T-helper 17 cell (primary cell): Measurements from ENCODE around the gene KLHL12. TPM values are rescaled to one million over a fixed set of nuclear protein-coding genes. Genes with fewer than 3 reads are reported as not detected.
"Not testable (repeated sequence)": the region's sequence is repeated elsewhere in the genome, so short reads cannot be mapped to it uniquely, and the experiment has no call there.

ENCODE experiments used
- ATAC-seq: fragments of 150-1000 bp; cut with Tn5 transposase; 2 replicates; pipeline ENCODE4 v1.10.0; 2021; ENCODE audit warnings: mild to moderate bottlenecking, moderate library complexity
- DNase-seq, 3 donors: peaks; one replicate each; pipeline versions ENCODE4 v3.0.0 to v3.0.0-alpha.2; 2020 to 2021
- H3K9me3 ChIP-seq: one replicate; pipeline ENCODE4 v1.7.0; 2013; ENCODE audit warnings: low read length, mild to moderate bottlenecking; ENCODE audit not compliant: control insufficient read depth, poor library complexity, severe bottlenecking
- H3K27ac Mint-ChIP-seq: one replicate; pipeline ENCODE4 v1.8.0; 2022; ENCODE audit warnings: mild to moderate bottlenecking, moderate library complexity, mixed read lengths
- H3K27me3 Mint-ChIP-seq: one replicate; pipeline ENCODE4 v1.8.0; 2022; ENCODE audit warnings: mixed read lengths
- H3K36me3 Mint-ChIP-seq: one replicate; pipeline ENCODE4 v1.8.0; 2022; ENCODE audit warnings: low read depth, mixed read lengths
- H3K4me1 Mint-ChIP-seq: one replicate; pipeline ENCODE4 v1.8.0; 2022; ENCODE audit warnings: mild to moderate bottlenecking, mixed read lengths
- H3K4me3 Mint-ChIP-seq: one replicate; pipeline ENCODE4 v1.8.0; 2022; ENCODE audit warnings: mild to moderate bottlenecking, moderate library complexity, mixed read lengths
- total RNA-seq, 4 donors: library from RNA in 2 of 4; stranded (reverse) in 2 of 4; gene quantifications; one replicate each; pipeline ENCODE4 v1.2.3 and lab custom pipeline; 2022 to 2026

The KLHL12 gene
- total RNA-seq, 2 donors from 2014 or later: 16.7 to 21.1 TPM

- DNase-seq: no peak
- peaks cover 8% of the 10 kb centered on the region for H3K36me3 Mint-ChIP-seq
- H3K27me3 Mint-ChIP-seq: peaks cover 18% of the 10 kb centered on the region
- peaks cover 2% of the 10 kb centered on the region for H3K4me1 Mint-ChIP-seq
- no peak overlapping the region for H3K27ac Mint-ChIP-seq
- H3K4me3 Mint-ChIP-seq: no peak overlapping the region
- no peaks in the 10 kb centered on the region for H3K9me3 ChIP-seq
- ATAC-seq: no peak
Observed at GRCh38 chr1:202938287-202938925, 11.4 kb upstream of the KLHL12 start.

DNA sequence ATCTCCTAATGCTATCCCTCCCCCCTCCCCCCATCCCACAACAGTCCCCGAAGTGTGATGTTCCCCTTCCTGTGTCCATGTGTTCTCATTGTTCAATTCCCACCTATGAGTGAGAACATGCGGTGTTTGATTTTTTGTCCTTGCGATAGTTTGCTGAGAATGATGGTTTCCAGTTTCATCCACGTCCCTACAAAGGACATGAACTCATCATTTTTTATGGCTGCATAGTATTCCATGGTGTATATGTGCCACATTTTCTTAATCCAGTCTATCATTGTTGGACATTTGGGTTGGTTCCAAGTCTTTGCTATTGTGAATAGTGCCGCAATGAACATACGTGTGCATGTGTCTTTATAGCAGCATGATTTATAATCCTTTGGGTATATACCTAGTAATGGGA, 9.4 kb upstream of the KLHL12 start:
- peaks cover 18% of the 10 kb centered on the region for H3K27me3 Mint-ChIP-seq
- H3K9me3 ChIP-seq, DNase-seq, ATAC-seq, H3K36me3 Mint-ChIP-seq, H3K4me3 Mint-ChIP-seq, H3K27ac Mint-ChIP-seq, H3K4me1 Mint-ChIP-seq: not testable (repeated sequence)

DNA sequence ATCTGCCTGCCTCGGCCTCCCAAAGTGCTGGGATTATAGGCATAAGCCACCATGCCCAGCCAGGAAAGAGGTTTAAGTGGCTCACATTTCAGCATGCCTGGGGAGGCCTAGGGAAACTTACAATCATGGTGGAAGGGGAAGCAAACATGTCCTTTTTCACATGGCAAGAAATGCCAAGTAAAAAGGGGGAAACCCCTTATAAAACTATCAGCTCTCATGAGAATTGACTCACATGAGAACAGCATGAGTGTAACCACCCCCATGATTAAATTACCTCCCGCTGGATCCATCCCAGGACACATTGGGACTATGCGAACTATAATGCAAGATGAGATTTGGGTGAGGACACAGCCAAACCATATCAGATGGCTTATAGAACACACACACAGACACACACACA, 8.8 kb upstream of the KLHL12 start:
- H3K4me1 Mint-ChIP-seq: peaks cover 2% of the 10 kb centered on the region
- H3K9me3 ChIP-seq: no peaks in the 10 kb centered on the region
- DNase-seq (no peak), ATAC-seq (no peak)
- H3K4me3 Mint-ChIP-seq: no peak overlapping the region
- H3K27ac Mint-ChIP-seq: no peak overlapping the region
- peaks cover 18% of the 10 kb centered on the region for H3K27me3 Mint-ChIP-seq
- peaks cover 4% of the 10 kb centered on the region for H3K36me3 Mint-ChIP-seq

DNA sequence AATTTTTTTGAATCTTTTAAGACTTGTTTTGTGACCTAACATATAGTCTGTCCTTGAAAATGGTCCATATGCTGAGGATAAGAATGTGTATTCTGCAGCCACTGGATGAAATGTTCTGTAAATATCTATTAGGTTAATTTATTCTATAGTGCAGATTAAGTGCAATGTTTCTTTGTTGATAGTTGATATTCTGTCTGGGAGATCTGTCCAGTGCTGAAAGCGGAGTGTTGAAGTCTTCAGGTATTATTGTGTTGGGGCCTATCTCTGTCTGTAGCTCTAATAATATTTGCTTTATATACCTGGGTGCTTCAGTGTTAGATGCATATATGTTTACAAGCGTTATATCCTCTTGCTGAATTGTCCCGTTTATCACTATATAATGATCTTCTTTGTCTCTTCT, 7.7 kb upstream of the KLHL12 start:
- DNase-seq (no peak), ATAC-seq (no peak)
- Mint-ChIP-seq H3K27ac (no peak overlapping the region), H3K4me3 (no peak overlapping the region), H3K27me3 (peaks cover 18% of the 10 kb centered on the region), H3K36me3 (peaks cover 4% of the 10 kb centered on the region), H3K4me1 (peaks cover 2% of the 10 kb centered on the region)
- no peaks in the 10 kb centered on the region for H3K9me3 ChIP-seq

GRCh38 chr1:202932476-202932875, 5.4 kb upstream of the KLHL12 start:
- DNase-seq (no peak), ATAC-seq (no peak)
- Mint-ChIP-seq H3K4me3 (no peak overlapping the region), H3K36me3 (peaks cover 4% of the 10 kb centered on the region), H3K4me1 (no peaks in the 10 kb centered on the region), H3K27me3 (peaks cover 18% of the 10 kb centered on the region), H3K27ac (no peak overlapping the region)
- no peaks in the 10 kb centered on the region for H3K9me3 ChIP-seq

- no peaks in the 10 kb centered on the region for H3K9me3 ChIP-seq
- Mint-ChIP-seq H3K4me3 (no peak overlapping the region), H3K4me1 (peaks cover 17% of the 10 kb centered on the region), H3K27me3 (no peaks in the 10 kb centered on the region), H3K27ac (no peak overlapping the region), H3K36me3 (peaks cover 2% of the 10 kb centered on the region)
- DNase-seq (no peak), ATAC-seq (no peak)
Observed at GRCh38 chr1:202923533-202923932, 3.5 kb downstream of the KLHL12 start.

- DNase-seq: no peak
- Mint-ChIP-seq H3K4me3 (no peak overlapping the region), H3K27me3 (no peaks in the 10 kb centered on the region), H3K27ac (no peak overlapping the region), H3K36me3 (peaks cover 4% of the 10 kb centered on the region), H3K4me1 (peaks cover 9% of the 10 kb centered on the region)
- H3K9me3 ChIP-seq: no peaks in the 10 kb centered on the region
- no peak for ATAC-seq
Observed at GRCh38 chr1:202919615-202920014, 7.4 kb downstream of the KLHL12 start.

- DNase-seq (no peak), ATAC-seq (no peak)
- Mint-ChIP-seq H3K36me3 (peaks cover 17% of the 10 kb centered on the region), H3K4me3 (no peak overlapping the region), H3K27ac (no peak overlapping the region), H3K27me3 (no peaks in the 10 kb centered on the region), H3K4me1 (peaks cover 15% of the 10 kb centered on the region)
- no peaks in the 10 kb centered on the region for H3K9me3 ChIP-seq
Observed at GRCh38 chr1:202915146-202915545, 11.9 kb downstream of the KLHL12 start.

DNA sequence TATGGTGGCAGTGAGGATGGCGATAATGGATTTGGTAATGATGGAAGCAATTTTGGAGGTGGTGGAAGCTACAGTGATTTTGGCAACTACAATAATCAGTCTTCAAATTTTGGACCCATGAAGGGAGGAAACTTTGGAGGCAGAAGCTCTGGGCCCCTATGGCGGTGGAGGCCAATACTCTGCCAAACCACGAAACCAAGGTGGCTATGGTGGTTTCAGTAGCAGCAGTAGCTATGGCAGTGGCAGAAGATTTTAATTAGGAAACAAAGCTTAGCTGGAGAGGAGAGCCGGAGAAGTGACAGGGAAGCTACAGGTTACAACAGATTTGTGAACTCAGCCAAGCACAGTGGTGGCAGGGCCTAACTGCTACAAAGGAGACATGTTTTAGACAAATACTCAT, 14.6 kb downstream of the KLHL12 start:
- ATAC-seq, DNase-seq, H3K27me3 Mint-ChIP-seq, H3K9me3 ChIP-seq, H3K4me3 Mint-ChIP-seq, H3K27ac Mint-ChIP-seq: not testable (repeated sequence)
- Mint-ChIP-seq H3K36me3 (peaks cover 18% of the 10 kb centered on the region), H3K4me1 (peaks cover 15% of the 10 kb centered on the region)

GRCh38 chr1:202909494-202909893, 17.5 kb downstream of the KLHL12 start:
- Mint-ChIP-seq H3K27ac (peak overlapping the region; percentile 6), H3K36me3 (peaks cover 17% of the 10 kb centered on the region)

DNA sequence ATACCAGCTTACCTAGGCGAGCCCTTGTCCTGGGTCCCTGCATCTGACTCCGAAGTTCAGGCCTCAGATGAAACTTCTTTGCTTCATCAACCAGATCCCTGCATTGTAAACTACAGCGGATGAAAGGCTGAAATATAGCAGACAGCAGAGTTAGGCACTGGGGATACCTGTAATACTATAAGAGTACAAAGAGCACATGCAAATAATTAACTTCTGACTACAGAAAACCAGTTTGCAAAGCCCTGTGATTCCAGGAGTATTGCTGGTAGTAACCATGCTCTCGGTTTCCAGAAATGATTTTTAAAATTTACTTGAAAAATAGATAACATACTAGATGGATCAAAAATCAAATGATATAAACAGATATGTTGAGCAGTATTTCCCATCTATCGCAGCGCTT, 18.0 kb downstream of the KLHL12 start:
- Mint-ChIP-seq H3K4me1 (peaks cover 13% of the 10 kb centered on the region), H3K36me3 (peaks cover 14% of the 10 kb centered on the region), H3K27ac (no peak overlapping the region), H3K4me3 (no peak overlapping the region), H3K27me3 (no peaks in the 10 kb centered on the region)
- no peaks in the 10 kb centered on the region for H3K9me3 ChIP-seq
- ATAC-seq (no peak), DNase-seq (no peak)

More at GRCh38 chr1:202909494-202909893, 17.5 kb downstream of the KLHL12 start:
- no peak for DNase-seq
- ATAC-seq: no peak
- H3K9me3 ChIP-seq: no peaks in the 10 kb centered on the region
- H3K4me1 Mint-ChIP-seq: peaks cover 15% of the 10 kb centered on the region
- H3K27me3 Mint-ChIP-seq: no peaks in the 10 kb centered on the region
- H3K4me3 Mint-ChIP-seq: no peak overlapping the region

DNA sequence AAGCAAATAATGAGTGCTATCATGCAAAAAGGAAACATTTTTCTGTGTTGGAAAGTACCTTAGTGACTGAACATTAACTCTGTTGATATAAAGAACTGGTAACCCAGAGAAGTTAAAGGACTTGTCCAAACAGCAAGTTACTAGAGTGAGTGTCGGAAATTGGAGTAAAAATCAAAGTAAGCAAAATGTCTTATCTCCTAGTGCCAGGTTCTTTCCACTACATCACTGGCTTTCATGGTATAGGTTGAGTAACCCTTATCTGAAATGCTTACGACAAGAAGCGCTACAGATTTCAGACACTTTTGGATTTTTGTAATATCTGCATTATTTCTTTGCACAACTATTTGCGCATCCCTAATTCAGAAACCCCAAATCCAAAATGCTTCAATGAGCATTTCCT, 21.7 kb downstream of the KLHL12 start:
- Mint-ChIP-seq H3K36me3 (peaks cover 2% of the 10 kb centered on the region), H3K4me1 (no peaks in the 10 kb centered on the region), H3K27me3 (no peaks in the 10 kb centered on the region), H3K27ac (no peak overlapping the region), H3K4me3 (no peak overlapping the region)
- ATAC-seq (no peak), DNase-seq (no peak)
- no peaks in the 10 kb centered on the region for H3K9me3 ChIP-seq

DNA sequence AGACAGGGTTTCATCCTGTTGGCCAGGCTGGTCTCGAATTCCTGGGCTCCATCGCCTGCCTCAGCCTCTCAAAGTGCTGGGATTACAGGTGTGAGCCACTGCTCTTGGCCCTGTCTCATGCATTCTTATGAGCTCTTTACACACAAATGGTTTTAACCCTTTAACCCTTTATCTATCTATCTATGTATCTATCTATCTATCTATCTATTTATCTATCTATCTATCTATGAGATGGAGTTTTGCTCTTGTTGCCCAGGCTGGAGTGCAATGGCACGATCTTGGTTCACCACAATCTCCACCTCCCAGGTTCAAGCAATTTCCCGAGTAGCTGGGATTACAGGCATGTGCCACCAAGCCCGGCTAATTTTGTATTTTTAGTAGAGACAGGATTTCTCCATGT, 23.2 kb downstream of the KLHL12 start:
- not testable (repeated sequence) for H3K4me1 Mint-ChIP-seq, ATAC-seq, H3K36me3 Mint-ChIP-seq, H3K9me3 ChIP-seq, H3K27me3 Mint-ChIP-seq, DNase-seq, H3K4me3 Mint-ChIP-seq
- H3K27ac Mint-ChIP-seq: peak overlapping the region; percentile 80

DNA sequence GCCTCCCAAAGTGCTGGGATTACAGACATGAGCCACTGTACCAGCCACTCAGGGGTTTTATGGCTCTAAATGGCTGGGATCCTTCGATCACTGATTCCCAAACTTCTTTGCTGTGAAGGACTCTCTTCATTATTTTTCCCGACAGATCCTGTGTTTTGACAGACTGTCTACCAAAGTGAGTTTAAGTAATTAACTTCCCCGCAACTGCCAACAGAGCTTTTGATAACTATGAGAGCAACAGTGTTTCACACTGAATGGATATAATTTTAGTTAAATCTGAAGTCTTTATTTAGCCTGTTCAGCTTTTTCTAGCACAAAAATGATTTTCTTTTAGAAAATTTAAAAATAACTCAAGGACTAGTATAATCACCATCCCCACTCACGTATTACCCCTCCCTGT, 25.5 kb downstream of the KLHL12 start:
- H3K4me1 Mint-ChIP-seq: no peaks in the 10 kb centered on the region
- H3K27me3 Mint-ChIP-seq: no peaks in the 10 kb centered on the region
- no peaks in the 10 kb centered on the region for H3K36me3 Mint-ChIP-seq
- no peak overlapping the region for H3K27ac Mint-ChIP-seq
- DNase-seq: no peak
- ATAC-seq: no peak
- no peaks in the 10 kb centered on the region for H3K9me3 ChIP-seq
- H3K4me3 Mint-ChIP-seq: no peak overlapping the region
